NCI-H226 (cell line): ENCODE measurements around the gene PARD3.
A peak's percentile ranks its signal among the peaks of the same experiment; 100 is the strongest.

Experiments
- DNase-seq: peaks from one replicate; pipeline ENCODE4 v3.0.0-alpha.2; 2015

Gene PARD3

GRCh38 chr10:34166823-34167222 lies 648.3 kb downstream of the PARD3 start:
- DNase-seq, result no peak

GRCh38 chr10:34166354-34166753 lies 648.7 kb downstream of the PARD3 start:
- DNase-seq, result no peak

- no peak for DNase-seq
Measured at GRCh38 chr10:34164029-34164428, 651.1 kb downstream of the PARD3 start.

GRCh38 chr10:34163075-34163905 lies 651.8 kb downstream of the PARD3 start:
- peak; percentile 53 for DNase-seq

GRCh38 chr10:34161777-34162370 lies 653.2 kb downstream of the PARD3 start:
- DNase-seq, result no peak

- no peak for DNase-seq
Measured at GRCh38 chr10:34160595-34160994, 654.5 kb downstream of the PARD3 start.

GRCh38 chr10:34157501-34157900 lies 657.6 kb downstream of the PARD3 start:
- DNase-seq, result no peak

GRCh38 chr10:34156781-34157425 lies 658.2 kb downstream of the PARD3 start:
- peak; percentile 54 for DNase-seq

- peak; percentile 11 for DNase-seq
Measured at GRCh38 chr10:34155812-34156211, 659.3 kb downstream of the PARD3 start.

GRCh38 chr10:34154383-34154900 lies 660.7 kb downstream of the PARD3 start:
- DNase-seq, result no peak

- no peak for DNase-seq
Measured at GRCh38 chr10:34153663-34154382, 661.3 kb downstream of the PARD3 start.

GRCh38 chr10:34152434-34152833 lies 662.7 kb downstream of the PARD3 start:
- no peak for DNase-seq

GRCh38 chr10:34151931-34152330 lies 663.2 kb downstream of the PARD3 start:
- DNase-seq, result peak; percentile 28

- DNase-seq, result no peak
Measured at GRCh38 chr10:34151481-34151880, 663.6 kb downstream of the PARD3 start.

- no peak for DNase-seq
Measured at GRCh38 chr10:34150103-34150502, 665.0 kb downstream of the PARD3 start.

- DNase-seq, result no peak
Measured at GRCh38 chr10:34148305-34148657, 666.8 kb downstream of the PARD3 start.

- no peak for DNase-seq
Measured at GRCh38 chr10:34147641-34148304, 667.3 kb downstream of the PARD3 start.

- peak; percentile 50 for DNase-seq
Measured at GRCh38 chr10:34145715-34146114, 669.4 kb downstream of the PARD3 start.

GRCh38 chr10:34143466-34143865 lies 671.6 kb downstream of the PARD3 start:
- no peak for DNase-seq

GRCh38 chr10:34141032-34141680 lies 673.9 kb downstream of the PARD3 start:
- DNase-seq, result no peak

GRCh38 chr10:34139559-34139958 lies 675.5 kb downstream of the PARD3 start:
- DNase-seq, result no peak

GRCh38 chr10:34137955-34138354 lies 677.1 kb downstream of the PARD3 start:
- no peak for DNase-seq
